T47D (cell line): Measurements from ENCODE around the gene ATIC.
A peak's percentile ranks its signal among the peaks of the same experiment; 100 is the strongest.
"Not testable (repeated sequence)": the region's sequence is repeated elsewhere in the genome, so short reads cannot be mapped to it uniquely, and the experiment has no call there.

ENCODE experiments used
- DNase-seq, 2 experiments: peaks; one replicate each; pipeline versions ENCODE4 v3.0.0 to v3.0.0-alpha.2; 2011 to 2012; ENCODE audit warnings: low read depth in 1 of 2, low spot score in 1 of 2
- JUND ChIP-seq: IDR thresholded peaks from 2 replicates; pipeline ENCODE4 v1.6.1; 2012; ENCODE audit warnings: low read depth
- in situ Hi-C: cut with HindIII; loops from 2 replicates; pipeline ENCODE4 v1.10.0; 2016; ENCODE audit warnings: low sequenced_read_pairs, low pct_unique_long_range_greater_than_20kb

ATIC gene

GRCh38 chr2:215358891-215359575, 47.2 kb downstream of the ATIC start:
- DNase-seq: no peak
- in situ Hi-C loops: no loop called here

GRCh38 chr2:215359576-215359922, 47.7 kb downstream of the ATIC start:
- in situ Hi-C loops: no loop called here
- TF ChIP-seq JUND: no peak
- no peak for DNase-seq

More at GRCh38 chr2:215358891-215359575, 47.2 kb downstream of the ATIC start:
- no peak for TF ChIP-seq JUND

- in situ Hi-C loops, DNase-seq: not testable (repeated sequence)
These were observed 48.2 kb downstream of the ATIC start for GRCh38 chr2:215360059-215360458.

GRCh38 chr2:215360596-215360995, 48.7 kb downstream of the ATIC start:
- no peak for DNase-seq
- in situ Hi-C loops: no loop called here
- TF ChIP-seq JUND: no peak

- in situ Hi-C loops: no loop called here
- no peak for TF ChIP-seq JUND
- no peak for DNase-seq
These were observed 49.5 kb downstream of the ATIC start for GRCh38 chr2:215361211-215361875.

GRCh38 chr2:215361876-215362561, 50.2 kb downstream of the ATIC start:
- 0 out of 2 replicates have a peak, but pooled peaks have one; percentile 14 for TF ChIP-seq JUND
- in situ Hi-C loops: no loop called here
- peak; percentile 28 to 71 for DNase-seq

GRCh38 chr2:215362562-215362904, 50.7 kb downstream of the ATIC start:
- in situ Hi-C loops: no loop called here
- no peak for DNase-seq
- no peak for TF ChIP-seq JUND

GRCh38 chr2:215363039-215363438, 51.2 kb downstream of the ATIC start:
- in situ Hi-C loops: no loop called here
- no peak for TF ChIP-seq JUND
- DNase-seq: no peak

- in situ Hi-C loops: no loop called here
- TF ChIP-seq JUND: no peak
- no peak for DNase-seq
These were observed 51.8 kb downstream of the ATIC start for GRCh38 chr2:215363461-215364156.

GRCh38 chr2:215364157-215365155, 52.6 kb downstream of the ATIC start:
- TF ChIP-seq JUND: no peak
- no peak for DNase-seq
- in situ Hi-C loops: no loop called here

- in situ Hi-C loops: no loop called here
- DNase-seq: no peak
- no peak for TF ChIP-seq JUND
These were observed 53.4 kb downstream of the ATIC start for GRCh38 chr2:215365184-215365658.
